Measurements from ENCODE around the gene S1PR3. TPM values are rescaled to one million over a fixed set of nuclear protein-coding genes. Genes with fewer than 3 reads are reported as not detected.

Gene S1PR3
- total RNA-seq, 1 donor, result 3.3 TPM

GRCh38 chr9:89010526-89011111 is 19.4 kb downstream of the S1PR3 start:
- Histone ChIP-seq H3K27me3 (ENCODE audit: insufficient read depth, low read length) (no peaks in the 10 kb centered on the region), H3K27ac (ENCODE audit: low read depth, low read length) (no peak overlapping the region), H3K4me3 (ENCODE audit: insufficient read depth, low read length) (no peak overlapping the region), H3K36me3 (ENCODE audit: insufficient read depth, low read length) (no peaks in the 10 kb centered on the region), H3K9me3 (ENCODE audit: low read depth, low read length) (no peaks in the 10 kb centered on the region), H3K79me2 (ENCODE audit: insufficient read depth, low read length) (no peaks in the 10 kb centered on the region), H4K20me1 (ENCODE audit: insufficient read depth, low read length) (no peaks in the 10 kb centered on the region), H3K4me2 (ENCODE audit: insufficient read depth, low read length) (no peak overlapping the region), H3K4me1 (ENCODE audit: insufficient read depth, low read length) (no peaks in the 10 kb centered on the region), H2AFZ (ENCODE audit: low read length) (no peak overlapping the region)
- DNase-seq (ENCODE audit: insufficient read length, low spot score, missing footprints), result no peak
- TF ChIP-seq CTCF (IDR thresholded peaks at IDR 0.05; ENCODE audit: extremely low read depth, low read depth, low read length), result no peak

- H2AFZ ChIP-seq (ENCODE audit: low read length), result no peak overlapping the region
- no peaks in the 10 kb centered on the region for H4K20me1 ChIP-seq (ENCODE audit: insufficient read depth, low read length)
- H3K4me3 ChIP-seq (ENCODE audit: insufficient read depth, low read length), result no peak overlapping the region
- no peaks in the 10 kb centered on the region for H3K9me3 ChIP-seq (ENCODE audit: low read depth, low read length)
- TF ChIP-seq CTCF (IDR thresholded peaks at IDR 0.05; ENCODE audit: extremely low read depth, low read depth, low read length), result no peak
- H3K36me3 ChIP-seq (ENCODE audit: insufficient read depth, low read length), result no peaks in the 10 kb centered on the region
- H3K79me2 ChIP-seq (ENCODE audit: insufficient read depth, low read length), result no peaks in the 10 kb centered on the region
- no peak overlapping the region for H3K27ac ChIP-seq (ENCODE audit: low read depth, low read length)
- H3K4me2 ChIP-seq (ENCODE audit: insufficient read depth, low read length), result no peak overlapping the region
- no peaks in the 10 kb centered on the region for H3K27me3 ChIP-seq (ENCODE audit: insufficient read depth, low read length)
- no peak for DNase-seq (ENCODE audit: insufficient read length, low spot score, missing footprints)
- H3K4me1 ChIP-seq (ENCODE audit: insufficient read depth, low read length), result no peaks in the 10 kb centered on the region
Observed at GRCh38 chr9:89011683-89012082, 20.4 kb downstream of the S1PR3 start.

- H2AFZ ChIP-seq (ENCODE audit: low read length), result no peak overlapping the region
- H3K9me3 ChIP-seq (ENCODE audit: low read depth, low read length), result no peaks in the 10 kb centered on the region
- H3K36me3 ChIP-seq (ENCODE audit: insufficient read depth, low read length), result no peaks in the 10 kb centered on the region
- no peak overlapping the region for H3K27ac ChIP-seq (ENCODE audit: low read depth, low read length)
- no peak overlapping the region for H3K4me3 ChIP-seq (ENCODE audit: insufficient read depth, low read length)
- H3K4me1 ChIP-seq (ENCODE audit: insufficient read depth, low read length), result no peaks in the 10 kb centered on the region
- TF ChIP-seq CTCF (IDR thresholded peaks at IDR 0.05; ENCODE audit: extremely low read depth, low read depth, low read length), result no peak
- DNase-seq (ENCODE audit: insufficient read length, low spot score, missing footprints), result no peak
- H3K27me3 ChIP-seq (ENCODE audit: insufficient read depth, low read length), result no peaks in the 10 kb centered on the region
- no peaks in the 10 kb centered on the region for H4K20me1 ChIP-seq (ENCODE audit: insufficient read depth, low read length)
- no peaks in the 10 kb centered on the region for H3K79me2 ChIP-seq (ENCODE audit: insufficient read depth, low read length)
- no peak overlapping the region for H3K4me2 ChIP-seq (ENCODE audit: insufficient read depth, low read length)
Observed at GRCh38 chr9:89012294-89013042, 21.2 kb downstream of the S1PR3 start.

- DNase-seq (ENCODE audit: insufficient read length, low spot score, missing footprints), result no peak
- TF ChIP-seq CTCF (IDR thresholded peaks at IDR 0.05; ENCODE audit: extremely low read depth, low read depth, low read length), result no peak
- H4K20me1 ChIP-seq (ENCODE audit: insufficient read depth, low read length), result no peaks in the 10 kb centered on the region
- H3K4me1 ChIP-seq (ENCODE audit: insufficient read depth, low read length), result no peaks in the 10 kb centered on the region
- H3K9me3 ChIP-seq (ENCODE audit: low read depth, low read length), result no peaks in the 10 kb centered on the region
- no peaks in the 10 kb centered on the region for H3K36me3 ChIP-seq (ENCODE audit: insufficient read depth, low read length)
- no peak overlapping the region for H3K4me3 ChIP-seq (ENCODE audit: insufficient read depth, low read length)
- no peak overlapping the region for H3K4me2 ChIP-seq (ENCODE audit: insufficient read depth, low read length)
- no peak overlapping the region for H3K27ac ChIP-seq (ENCODE audit: low read depth, low read length)
- H3K27me3 ChIP-seq (ENCODE audit: insufficient read depth, low read length), result no peaks in the 10 kb centered on the region
- H2AFZ ChIP-seq (ENCODE audit: low read length), result no peak overlapping the region
- no peaks in the 10 kb centered on the region for H3K79me2 ChIP-seq (ENCODE audit: insufficient read depth, low read length)
Observed at GRCh38 chr9:89013660-89014059, 22.4 kb downstream of the S1PR3 start.
